Smooth muscle cell (in vitro differentiated cells): ENCODE data around the gene KANK2. TPM values are rescaled to one million over a fixed set of nuclear protein-coding genes. Genes with fewer than 3 reads are reported as not detected.

Source experiments
- DNase-seq: peaks from one replicate; lab custom pipeline; 2025; ENCODE audit not compliant: unreplicated experiment; lab: John Stamatoyannopoulos, UW
- H2AFZ ChIP-seq: fragments of 200-600 bp; sonication (generic); 2 replicates; pipeline ENCODE4 v1.6.0; 2016; ENCODE audit warnings: antibody characterized with exemption, low read depth, mild to moderate bottlenecking
- H3F3A ChIP-seq: fragments of 200-600 bp; sonication (generic); 2 replicates; pipeline ENCODE4 v1.6.0; 2017; ENCODE audit warnings: antibody characterized with exemption, low read depth
- H3K27ac ChIP-seq: fragments of 200-600 bp; sonication (generic); 2 replicates; pipeline ENCODE4 v1.5.1; 2016; ENCODE audit warnings: low read depth, mild to moderate bottlenecking
- H3K27me3 ChIP-seq: fragments of 200-600 bp; sonication (generic); 2 replicates; pipeline ENCODE4 v1.6.1; 2016; ENCODE audit warnings: low read depth, mild to moderate bottlenecking
- H3K36me3 ChIP-seq: fragments of 200-600 bp; sonication (generic); 2 replicates; pipeline ENCODE4 v1.5.1; 2016; ENCODE audit warnings: low read depth
- H3K4me1 ChIP-seq: fragments of 200-600 bp; sonication (generic); 2 replicates; pipeline ENCODE4 v1.5.1; 2016; ENCODE audit warnings: low read depth
- H3K4me2 ChIP-seq: fragments of 200-600 bp; sonication (generic); 2 replicates; pipeline ENCODE4 v1.6.0; 2016; ENCODE audit warnings: mild to moderate bottlenecking
- H3K4me3 ChIP-seq: fragments of 200-600 bp; sonication (generic); 2 replicates; pipeline ENCODE4 v1.5.1; 2016; ENCODE audit warnings: mild to moderate bottlenecking
- H3K79me2 ChIP-seq: fragments of 200-600 bp; sonication (generic); 2 replicates; pipeline ENCODE4 v1.6.0; 2016; ENCODE audit warnings: low read depth, mild to moderate bottlenecking
- H3K9ac ChIP-seq: fragments of 200-600 bp; sonication (generic); 2 replicates; pipeline ENCODE4 v1.6.0; 2016; ENCODE audit warnings: low read depth
- H3K9me3 ChIP-seq: fragments of 200-600 bp; sonication (generic); replicated peaks from 2 replicates; pipeline ENCODE4 v1.5.1; 2016; ENCODE audit warnings: low read depth
- H4K20me1 ChIP-seq: fragments of 200-600 bp; sonication (generic); 2 replicates; pipeline ENCODE4 v1.6.0; 2016; ENCODE audit warnings: low read depth
- WGBS: methylation state at CpG from one replicate; pipeline ENCODE4 v1.1.7; 2016; ENCODE audit warnings: low lambda C conversion rate; 5-methylcytosine and 5-hydroxymethylcytosine counted together
- polyA plus RNA-seq: library from polyadenylated mRNA; unstranded; fragments of >200 nt; fragmentation: Nextera tagmentation; extraction: Ambion mirVana; gene quantifications from 2 replicates; pipeline ENCODE4 v1.2.1, GENCODE V29; 2016
- total RNA-seq: library from RNA; depleted of rRNA; stranded (reverse); fragments of >200 nt; gene quantifications from 2 replicates; pipeline ENCODE4 v1.2.3, GENCODE V29; 2014
- TF ChIP-seq, protein P1 (sequence below): fragments of 200-600 bp; sonication (generic); IDR thresholded peaks from 2 replicates; pipeline ENCODE4 v1.5.1; 2017; ENCODE audit warnings: borderline replicate concordance, mild to moderate bottlenecking, antibody characterized with exemption; ENCODE audit not compliant: insufficient read depth, poor library complexity, severe bottlenecking

The KANK2 gene
- total and polyA plus RNA-seq, 2 experiments from 2014 or later: 28.1 to 32.0 TPM

GRCh38 chr19:11240008-11240444 is 42.7 kb upstream of the KANK2 start:
- Histone ChIP-seq H3K4me2 (no peak overlapping the region), H3K36me3 (no peaks in the 10 kb centered on the region), H3K4me3 (no peak overlapping the region), H2AFZ (no peak overlapping the region), H3F3A (no peaks in the 10 kb centered on the region), H3K9me3 (no peaks in the 10 kb centered on the region), H3K79me2 (no peaks in the 10 kb centered on the region), H3K27me3 (no peaks in the 10 kb centered on the region), H3K9ac (no peak overlapping the region), H3K27ac (no peak overlapping the region), H3K4me1 (no peaks in the 10 kb centered on the region), H4K20me1 (no peaks in the 10 kb centered on the region)
- DNase-seq: no peak
- TF ChIP-seq, protein P1, sequence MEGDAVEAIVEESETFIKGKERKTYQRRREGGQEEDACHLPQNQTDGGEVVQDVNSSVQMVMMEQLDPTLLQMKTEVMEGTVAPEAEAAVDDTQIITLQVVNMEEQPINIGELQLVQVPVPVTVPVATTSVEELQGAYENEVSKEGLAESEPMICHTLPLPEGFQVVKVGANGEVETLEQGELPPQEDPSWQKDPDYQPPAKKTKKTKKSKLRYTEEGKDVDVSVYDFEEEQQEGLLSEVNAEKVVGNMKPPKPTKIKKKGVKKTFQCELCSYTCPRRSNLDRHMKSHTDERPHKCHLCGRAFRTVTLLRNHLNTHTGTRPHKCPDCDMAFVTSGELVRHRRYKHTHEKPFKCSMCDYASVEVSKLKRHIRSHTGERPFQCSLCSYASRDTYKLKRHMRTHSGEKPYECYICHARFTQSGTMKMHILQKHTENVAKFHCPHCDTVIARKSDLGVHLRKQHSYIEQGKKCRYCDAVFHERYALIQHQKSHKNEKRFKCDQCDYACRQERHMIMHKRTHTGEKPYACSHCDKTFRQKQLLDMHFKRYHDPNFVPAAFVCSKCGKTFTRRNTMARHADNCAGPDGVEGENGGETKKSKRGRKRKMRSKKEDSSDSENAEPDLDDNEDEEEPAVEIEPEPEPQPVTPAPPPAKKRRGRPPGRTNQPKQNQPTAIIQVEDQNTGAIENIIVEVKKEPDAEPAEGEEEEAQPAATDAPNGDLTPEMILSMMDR: no peak
- over 99% methylated on average over 8 of the region's 8 CpGs for WGBS

- Histone ChIP-seq H4K20me1 (no peaks in the 10 kb centered on the region), H3K9me3 (no peaks in the 10 kb centered on the region), H3K36me3 (no peaks in the 10 kb centered on the region), H3K9ac (no peak within 1 kb of the TSS), H3K27ac (no peak within 1 kb of the TSS), H3K27me3 (no peaks in the 10 kb centered on the region), H3K79me2 (no peaks in the 10 kb centered on the region), H3K4me2 (no peak within 1 kb of the TSS), H2AFZ (no peak within 1 kb of the TSS), H3K4me3 (no peak within 1 kb of the TSS), H3K4me1 (no peaks in the 10 kb centered on the region), H3F3A (no peaks in the 10 kb centered on the region)
- DNase-seq: no peak
- WGBS: 96% methylated on average over 23 of the region's 23 CpGs
- TF ChIP-seq, protein P1: no peak
These were observed 42.1 kb upstream of the KANK2 start, which contains the start of gene ANGPTL8 for GRCh38 chr19:11239377-11240000. TSS of gene ANGPTL8 (plus strand) at chr19:11239619. CDS start at chr19:11239638, 19 bp downstream.

DNA sequence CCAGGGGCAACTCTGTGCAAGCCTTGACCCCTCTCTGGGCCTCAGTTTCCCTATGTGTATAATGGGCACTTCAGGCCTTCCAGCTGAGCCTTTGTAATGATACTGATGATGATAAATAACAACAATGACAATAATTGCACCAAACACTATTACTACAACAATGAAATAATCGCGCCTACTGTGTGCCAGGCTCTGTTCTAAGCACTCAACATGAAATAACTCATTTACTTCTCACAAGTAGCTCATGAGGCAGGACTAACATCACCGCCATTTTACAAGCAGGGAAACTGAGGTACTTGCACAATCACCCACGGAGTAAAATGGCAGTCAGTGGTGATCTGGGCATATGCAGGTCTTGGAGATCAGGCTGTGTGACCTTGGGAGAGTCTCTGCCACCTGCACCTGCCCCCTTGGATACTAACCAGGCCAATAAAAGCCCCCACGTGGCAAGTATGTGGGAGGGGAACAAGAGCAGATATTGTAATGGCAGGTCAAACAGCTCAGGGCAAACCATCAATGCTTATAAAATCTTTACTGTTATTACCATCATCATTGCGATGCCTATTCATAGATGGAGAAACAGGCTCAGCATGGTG is 41.5 kb upstream of the KANK2 start:
- no peak overlapping the region for H2AFZ ChIP-seq
- WGBS: 95% methylated on average over 6 of the region's 6 CpGs

More for the DNA sequence above, 41.5 kb upstream of the KANK2 start:
- no peaks in the 10 kb centered on the region for H3K4me1 ChIP-seq
- H3K36me3 ChIP-seq: no peaks in the 10 kb centered on the region
- no peak overlapping the region for H3K4me2 ChIP-seq
- no peaks in the 10 kb centered on the region for H3F3A ChIP-seq
- no peaks in the 10 kb centered on the region for H3K9me3 ChIP-seq
- no peaks in the 10 kb centered on the region for H3K27me3 ChIP-seq
- DNase-seq: no peak
- no peaks in the 10 kb centered on the region for H4K20me1 ChIP-seq
- TF ChIP-seq, protein P1: no peak
- no peak overlapping the region for H3K27ac ChIP-seq
- H3K9ac ChIP-seq: no peak overlapping the region
- no peaks in the 10 kb centered on the region for H3K79me2 ChIP-seq
- no peak overlapping the region for H3K4me3 ChIP-seq
